GM11168 (cell line): ENCODE data around the gene FLT4.
"Not testable (repeated sequence)": the region's sequence is repeated elsewhere in the genome, so short reads cannot be mapped to it uniquely, and the experiment has no call there.

Experiments
- in situ Hi-C: fragments of 300-500 bp; cut with MboI; formaldehyde crosslinking; loops from one replicate; pipeline ENCODE4 v1.12.0; 2022; ENCODE audit warnings: low sequenced_read_pairs; ENCODE audit not compliant: unreplicated experiment

FLT4 gene

GRCh38 chr5:180649297-180650039 lies at the start of gene FLT4:
FLT4 (minus strand) TSS chr5:180649600; CDS start chr5:180649545, 55 bp downstream.
- in situ Hi-C loops = no loop called here

DNA sequence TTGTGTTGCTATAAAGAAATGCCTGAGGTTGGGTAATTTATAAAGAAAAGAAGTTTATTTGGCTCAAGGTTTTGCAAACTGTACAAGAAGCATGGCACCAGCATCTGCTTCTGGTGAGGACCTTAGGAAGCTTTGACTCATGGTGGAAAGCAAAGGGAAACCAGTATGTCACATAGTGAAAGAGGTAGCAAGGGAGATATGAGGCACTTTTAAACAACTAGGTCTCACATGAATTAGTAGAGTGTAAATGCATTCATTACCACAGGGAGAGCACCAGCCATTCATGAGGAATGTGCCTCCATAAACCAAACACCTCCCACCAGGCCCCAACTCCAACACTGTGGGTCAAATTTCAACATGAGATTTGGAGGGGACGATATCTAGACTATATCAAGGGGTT lies 49.6 kb upstream of the FLT4 start:
- in situ Hi-C loops = no loop called here

GRCh38 chr5:180696116-180696515 lies 46.7 kb upstream of the FLT4 start:
- in situ Hi-C loops = no loop called here

DNA sequence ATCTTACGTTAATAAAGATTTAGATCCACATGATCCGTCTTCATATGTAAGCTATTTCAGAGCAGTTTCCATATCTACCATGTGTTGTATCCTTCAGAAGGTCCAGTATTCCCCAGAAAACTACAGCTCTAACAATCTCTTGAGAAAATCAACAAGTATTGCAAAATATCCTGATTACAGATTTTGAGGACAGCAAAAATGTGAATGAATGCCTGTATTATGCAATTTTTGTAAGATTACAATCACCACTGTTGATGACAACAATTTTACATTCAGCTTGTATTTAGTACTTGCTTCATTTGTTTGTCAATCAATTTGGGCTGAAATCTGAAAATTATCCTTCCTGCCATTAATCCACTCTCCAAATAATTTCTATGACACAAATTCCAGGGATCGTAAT lies 43.0 kb upstream of the FLT4 start:
- in situ Hi-C loops = no loop called here

GRCh38 chr5:180691046-180691445 lies 41.6 kb upstream of the FLT4 start:
- in situ Hi-C loops = no loop called here

GRCh38 chr5:180690562-180690961 lies 41.2 kb upstream of the FLT4 start:
- in situ Hi-C loops = no loop called here

- in situ Hi-C loops = no loop called here
Measured at GRCh38 chr5:180689775-180690174, 40.4 kb upstream of the FLT4 start.

DNA sequence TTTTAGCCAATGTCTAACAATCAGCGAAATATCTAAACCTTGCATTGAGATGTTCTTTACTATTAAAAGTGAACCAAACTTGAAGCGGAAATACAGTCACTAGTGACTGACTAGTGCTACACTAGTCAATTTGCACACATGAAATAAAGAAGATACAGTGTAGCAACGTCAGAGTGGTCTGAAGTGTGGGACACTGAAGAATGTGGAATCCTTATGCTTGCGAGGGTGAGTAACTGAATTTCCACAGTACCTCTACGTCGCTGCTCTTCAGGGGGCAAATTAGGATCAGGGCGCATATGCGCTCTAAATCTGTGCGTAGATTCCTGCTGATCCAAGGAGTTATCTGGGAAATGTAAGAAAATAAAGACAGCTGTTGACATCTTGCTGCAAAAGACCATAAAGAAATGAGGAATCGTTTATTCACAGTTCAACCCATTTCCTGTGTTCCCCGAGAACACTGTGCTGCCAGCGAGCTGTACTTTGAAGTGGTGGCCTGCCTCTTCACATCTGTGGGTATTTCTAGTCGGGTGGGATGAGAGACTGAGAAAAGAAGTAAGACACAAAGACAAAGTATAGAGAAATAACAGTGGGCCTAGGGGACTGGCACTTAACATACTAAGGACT lies 39.8 kb upstream of the FLT4 start:
- in situ Hi-C loops = no loop called here

DNA sequence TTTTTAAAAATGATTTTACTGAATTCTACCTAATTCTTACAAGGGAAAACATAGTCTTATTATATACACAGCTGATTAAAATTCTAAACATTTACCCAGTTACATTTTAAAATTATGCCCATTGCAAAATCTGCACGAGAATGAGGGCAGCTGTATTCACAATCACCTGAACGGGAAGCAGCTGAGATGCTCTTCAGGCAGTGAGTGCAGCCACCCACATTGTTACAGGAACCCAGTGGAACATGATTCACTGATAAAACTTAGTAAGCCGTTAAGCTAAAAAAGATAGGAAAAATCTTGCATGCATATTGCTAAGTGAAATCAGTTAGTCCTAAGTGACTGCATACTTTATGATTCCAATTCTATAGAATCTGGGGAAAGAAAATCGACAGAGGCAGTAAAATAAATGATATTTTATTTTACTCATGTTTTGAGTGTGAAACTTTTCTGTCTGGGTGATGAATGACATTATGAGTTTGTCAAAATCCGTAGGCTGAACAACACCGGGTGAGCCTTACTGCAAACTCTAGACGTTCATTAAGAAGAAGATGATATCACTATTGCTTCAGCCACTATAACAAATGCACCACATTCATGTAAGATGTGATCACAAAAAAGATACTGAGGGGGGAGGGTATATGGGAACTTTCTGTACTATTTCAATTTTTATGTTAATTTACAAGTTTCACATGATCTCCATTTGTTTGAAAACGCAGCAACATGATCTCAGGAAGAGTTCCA lies 39.1 kb upstream of the FLT4 start:
- in situ Hi-C loops = no loop called here

DNA sequence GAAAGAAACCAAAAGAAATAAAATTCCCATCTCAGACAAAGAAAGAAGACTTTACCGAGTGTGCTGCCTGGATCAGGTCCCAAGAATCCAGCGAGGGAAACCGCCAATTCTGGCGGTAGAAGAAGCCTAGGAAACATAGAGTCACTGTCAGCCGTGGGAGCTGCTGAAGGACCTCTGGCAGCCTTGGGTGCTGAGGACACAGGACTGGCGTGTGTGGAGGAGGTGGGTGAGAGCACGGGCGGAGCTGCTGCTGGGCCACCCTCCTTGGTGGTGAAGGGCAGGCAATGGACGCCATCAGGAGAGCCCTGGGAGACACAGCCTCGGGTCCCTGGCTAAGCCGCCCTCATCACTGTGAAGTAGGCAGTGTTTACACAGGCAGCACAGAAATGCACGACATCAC lies 37.4 kb upstream of the FLT4 start:
- in situ Hi-C loops = not testable (repeated sequence)

GRCh38 chr5:180684623-180685161 lies 35.3 kb upstream of the FLT4 start:
- in situ Hi-C loops = no loop called here

GRCh38 chr5:180683220-180683922 lies 34.0 kb upstream of the FLT4 start:
- in situ Hi-C loops = no loop called here

- in situ Hi-C loops = no loop called here
Measured at GRCh38 chr5:180682560-180682959, 33.2 kb upstream of the FLT4 start.

GRCh38 chr5:180682008-180682407 lies 32.6 kb upstream of the FLT4 start:
- in situ Hi-C loops = not testable (repeated sequence)

DNA sequence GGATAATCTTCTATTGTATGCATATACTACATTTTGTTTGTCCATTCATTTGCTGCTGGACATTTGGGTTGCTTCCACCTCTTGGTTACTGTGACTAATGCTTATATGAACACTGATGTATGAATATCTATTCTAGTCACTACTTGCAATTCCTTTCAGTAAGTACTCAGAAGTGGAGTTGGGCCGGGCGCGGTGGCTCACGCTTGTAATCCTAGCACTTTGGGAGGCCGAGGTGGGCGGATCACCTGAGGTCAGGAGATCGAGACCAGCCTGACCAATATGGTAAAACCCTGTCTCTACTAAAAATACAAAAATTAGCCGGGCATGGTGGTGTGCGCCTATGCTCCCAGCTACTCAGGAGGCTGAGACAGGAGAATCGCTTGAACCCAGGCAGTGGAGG lies 28.9 kb upstream of the FLT4 start:
- in situ Hi-C loops = not testable (repeated sequence)

DNA sequence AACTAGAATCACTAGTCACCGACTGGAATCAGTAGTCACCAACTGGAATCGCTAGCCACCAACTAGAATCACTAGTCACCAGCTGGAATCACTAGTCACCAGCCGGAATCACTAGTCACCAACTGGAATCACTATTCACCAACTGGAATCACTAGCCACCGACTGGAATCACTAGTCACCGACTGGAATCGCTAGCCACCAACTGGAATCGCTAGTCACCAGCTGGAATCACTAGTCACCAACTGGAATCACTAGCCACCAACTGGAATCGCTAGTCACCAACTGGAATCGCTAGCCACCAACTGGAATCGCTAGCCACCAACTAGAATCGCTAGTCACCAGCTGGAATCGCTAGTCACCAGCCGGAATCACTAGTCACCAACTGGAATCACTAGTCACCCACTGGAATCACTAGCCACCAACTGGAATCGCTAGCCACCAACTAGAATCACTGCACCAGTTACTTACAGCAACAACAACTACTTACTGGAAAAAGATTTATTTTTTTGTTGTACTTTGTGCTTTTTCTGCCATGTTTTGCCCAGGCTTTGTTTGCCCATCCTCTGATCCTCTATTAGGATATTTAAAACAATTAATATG lies 25.7 kb upstream of the FLT4 start:
- in situ Hi-C loops = no loop called here

GRCh38 chr5:180674090-180674475 lies 24.7 kb upstream of the FLT4 start:
- in situ Hi-C loops = not testable (repeated sequence)

GRCh38 chr5:180673371-180674089 lies 24.1 kb upstream of the FLT4 start:
- in situ Hi-C loops = no loop called here

DNA sequence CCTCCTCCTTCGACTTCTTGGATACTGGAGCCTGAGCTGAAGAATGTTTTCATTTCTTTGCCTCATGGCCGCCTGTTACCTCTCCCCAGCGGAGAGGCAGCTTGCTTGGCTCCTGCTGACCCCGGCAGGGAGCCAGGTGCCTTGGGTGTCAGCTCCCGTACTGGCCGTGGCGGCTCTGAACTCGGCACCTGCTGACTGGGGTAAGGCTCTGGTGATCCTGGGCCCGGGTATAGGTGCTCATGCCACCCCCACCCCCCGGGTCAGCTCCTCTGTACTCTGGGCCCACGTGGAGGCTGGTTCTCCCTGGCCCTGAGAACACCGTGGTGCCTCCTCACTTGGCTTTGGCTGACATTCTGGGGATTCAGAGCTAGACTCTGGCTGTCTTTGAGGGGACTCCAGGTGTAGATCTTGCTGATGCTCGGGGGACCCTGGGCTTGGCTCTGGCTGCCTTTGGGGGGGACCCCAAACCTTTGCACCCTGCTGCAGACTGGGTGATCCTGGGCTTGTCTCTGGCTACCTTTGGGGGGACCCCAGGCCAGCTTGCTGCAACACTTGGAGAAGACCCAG lies 22.6 kb upstream of the FLT4 start:
- in situ Hi-C loops = not testable (repeated sequence)
